H9 (cell line): ENCODE measurements around the gene NAA20. TPM values are rescaled to one million over a fixed set of nuclear protein-coding genes. Genes with fewer than 3 reads are reported as not detected.

Source experiments
- DNase-seq: peaks from one replicate; pipeline ENCODE4 v3.0.0-alpha.2; 2017
- H2AFZ ChIP-seq: one replicate; pipeline ENCODE4 v1.6.1; 2013; ENCODE audit warnings: mild to moderate bottlenecking, low read length, control low read depth, moderate library complexity
- H2AK5ac ChIP-seq: 2 replicates; pipeline ENCODE4 v1.6.1; 2013; ENCODE audit warnings: low read length, control low read depth, mixed read lengths; ENCODE audit not compliant: insufficient read length
- H2BK120ac ChIP-seq: one replicate; pipeline ENCODE4 v1.6.1; 2013; ENCODE audit warnings: low read depth, mild to moderate bottlenecking, low read length, control low read depth, inconsistent platforms; ENCODE audit not compliant: poor library complexity, severe bottlenecking
- H2BK12ac ChIP-seq: 2 replicates; pipeline ENCODE4 v1.6.1; 2013; ENCODE audit warnings: low read length, control low read depth, mixed read lengths, low read depth; ENCODE audit not compliant: insufficient read length
- H2BK15ac ChIP-seq: 2 replicates; pipeline ENCODE4 v1.6.1; 2013; ENCODE audit warnings: low read depth, low read length, control low read depth
- H2BK20ac ChIP-seq: one replicate; pipeline ENCODE4 v1.6.1; 2013; ENCODE audit warnings: low read depth, mild to moderate bottlenecking, low read length, control low read depth, inconsistent platforms; ENCODE audit not compliant: poor library complexity, severe bottlenecking
- H2BK5ac ChIP-seq: 2 replicates; pipeline ENCODE4 v1.6.1; 2013; ENCODE audit warnings: low read length, control low read depth, mixed read lengths; ENCODE audit not compliant: insufficient read length
- H3K14ac ChIP-seq: 2 replicates; pipeline ENCODE4 v1.6.1; 2013; ENCODE audit warnings: low read length, control low read depth; ENCODE audit not compliant: insufficient read depth
- H3K18ac ChIP-seq: 2 replicates; pipeline ENCODE4 v1.6.1; 2013; ENCODE audit warnings: low read depth, mild to moderate bottlenecking, mixed read lengths, low read length, control low read depth; ENCODE audit not compliant: insufficient read length
- H3K23ac ChIP-seq: 2 replicates; pipeline ENCODE4 v1.6.1; 2013; ENCODE audit warnings: low read length, control low read depth, mixed read lengths, low read depth; ENCODE audit not compliant: insufficient read length
- H3K23me2 ChIP-seq: 2 replicates; pipeline ENCODE4 v1.6.1; 2013; ENCODE audit warnings: low read depth, mild to moderate bottlenecking, mixed read lengths, low read length, control low read depth; ENCODE audit not compliant: insufficient read length, poor library complexity, severe bottlenecking
- H3K27ac ChIP-seq: 2 replicates; pipeline ENCODE4 v1.5.1; 2013; ENCODE audit warnings: low read length, control low read depth, mixed read lengths, low read depth; ENCODE audit not compliant: insufficient read length
- H3K27me3 ChIP-seq: 2 replicates; pipeline ENCODE4 v1.6.1; 2013; ENCODE audit warnings: low read length, control low read depth, inconsistent platforms; ENCODE audit not compliant: insufficient read depth
- H3K4ac ChIP-seq: 2 replicates; pipeline ENCODE4 v1.6.1; 2013; ENCODE audit warnings: low read depth, mild to moderate bottlenecking, control low read depth, inconsistent platforms, low read length, moderate library complexity
- H3K4me1 ChIP-seq: 2 replicates; pipeline ENCODE4 v1.6.1; 2013; ENCODE audit warnings: low read length, control low read depth, inconsistent platforms; ENCODE audit not compliant: insufficient read depth
- H3K4me2 ChIP-seq: 2 replicates; pipeline ENCODE4 v1.6.1; 2013; ENCODE audit warnings: low read length, control low read depth, mixed read lengths; ENCODE audit not compliant: insufficient read length, insufficient read depth
- H3K56ac ChIP-seq: 2 replicates; pipeline ENCODE4 v1.6.1; 2013; ENCODE audit warnings: low read depth, mild to moderate bottlenecking, mixed read lengths, low read length, control low read depth; ENCODE audit not compliant: insufficient read length
- H3K79me1 ChIP-seq: 2 replicates; pipeline ENCODE4 v1.6.1; 2013; ENCODE audit warnings: low read depth, mild to moderate bottlenecking, moderate library complexity, low read length, control low read depth, inconsistent platforms; ENCODE audit not compliant: insufficient read depth, poor library complexity, severe bottlenecking
- H3K79me2 ChIP-seq: 2 replicates; pipeline ENCODE4 v1.6.1; 2013; ENCODE audit warnings: low read length, control low read depth, inconsistent platforms; ENCODE audit not compliant: insufficient read depth
- H3K9ac ChIP-seq: 2 replicates; pipeline ENCODE4 v1.6.1; 2013; ENCODE audit warnings: low read length, control low read depth, mixed read lengths; ENCODE audit not compliant: insufficient read length; ENCODE audit errors: extremely low read depth
- H3K9me3 ChIP-seq: one replicate; pipeline ENCODE4 v1.6.1; 2013; ENCODE audit warnings: low read depth, low read length, inconsistent platforms; ENCODE audit not compliant: control insufficient read depth
- H3T11ph ChIP-seq: one replicate; pipeline ENCODE4 v1.6.1; 2013; ENCODE audit warnings: mild to moderate bottlenecking, low read length, control low read depth, inconsistent platforms
- H4K20me1 ChIP-seq: one replicate; pipeline ENCODE4 v1.6.1; 2013; ENCODE audit not compliant: control insufficient read depth, insufficient read length, insufficient read depth
- H4K5ac ChIP-seq: 2 replicates; pipeline ENCODE4 v1.6.1; 2013; ENCODE audit warnings: low read depth, mild to moderate bottlenecking, mixed read lengths, low read length, control low read depth; ENCODE audit not compliant: insufficient read length
- H4K8ac ChIP-seq: replicated peaks from 2 replicates; pipeline ENCODE4 v1.6.1; 2013; ENCODE audit warnings: low read length, control low read depth, mixed read lengths, low read depth; ENCODE audit not compliant: insufficient read length
- H4K91ac ChIP-seq: 2 replicates; pipeline ENCODE4 v1.6.1; 2013; ENCODE audit warnings: low read depth, mild to moderate bottlenecking, moderate library complexity, mixed read lengths, low read length, control low read depth; ENCODE audit not compliant: insufficient read length
- H3K27ac Mint-ChIP-seq, 3 experiments: 2 replicates in 2 of 3; 3 replicates in 1 of 3; pipeline ENCODE4 v1.8.0; 2020 to 2021; ENCODE audit warnings: mixed read lengths in 3 of 3, mild to moderate bottlenecking in 1 of 3, moderate library complexity in 1 of 3
- H3K27me3 Mint-ChIP-seq: 2 replicates; pipeline ENCODE4 v1.8.0; 2021; ENCODE audit warnings: low read depth, mild to moderate bottlenecking, moderate library complexity, mixed read lengths
- H3K36me3 Mint-ChIP-seq, 3 experiments: 2 replicates in 2 of 3; 3 replicates in 1 of 3; pipeline ENCODE4 v1.8.0; 2020 to 2021; ENCODE audit warnings: low read depth in 3 of 3, mixed read lengths in 3 of 3; ENCODE audit not compliant: insufficient read depth in 1 of 3
- H3K4me1 Mint-ChIP-seq, 2 experiments: 2 replicates each; pipeline ENCODE4 v1.8.0; 2020; ENCODE audit warnings: mixed read lengths in 2 of 2
- H3K4me3 Mint-ChIP-seq, 2 experiments: 2 replicates in 1 of 2; 3 replicates in 1 of 2; pipeline ENCODE4 v1.8.0; 2020 to 2021; ENCODE audit warnings: mild to moderate bottlenecking in 2 of 2, mixed read lengths in 2 of 2, moderate library complexity in 1 of 2
- H3K9me3 Mint-ChIP-seq, 2 experiments: 2 replicates in 1 of 2; 3 replicates in 1 of 2; pipeline ENCODE4 v1.8.0; 2020; ENCODE audit warnings: mild to moderate bottlenecking in 2 of 2, mixed read lengths in 2 of 2, moderate library complexity in 1 of 2
- CTCF ChIP-seq: fragments of 200-600 bp; sonication (generic); conservative IDR thresholded peaks from 3 replicates; pipeline ENCODE4 v1.8.0; 2021; ENCODE audit warnings: antibody characterized with exemption, mild to moderate bottlenecking
- total RNA-seq: library from RNA; stranded (reverse); gene quantifications from 2 replicates; pipeline ENCODE4 v1.2.1, GENCODE V29; 2021

Gene NAA20
- total RNA-seq, 1 experiment from 2014 or later = 48.1 TPM

GRCh38 chr20:20024942-20025341 lies 7.8 kb downstream of the NAA20 start:
- H2AFZ ChIP-seq = no peak overlapping the region
- no peak overlapping the region for H4K5ac ChIP-seq
- peaks cover 7 to 17% of the 10 kb centered on the region in 2 experiments; a peak in 3 of 4 replicates for H3K4me1 Mint-ChIP-seq
- no peak overlapping the region for H3K4me3 Mint-ChIP-seq
- H2AK5ac ChIP-seq = no peak overlapping the region
- no peaks in the 10 kb centered on the region; the same call in 1 of the 2 replicates for H3K27me3 Mint-ChIP-seq
- H3K79me1 ChIP-seq = peaks cover 2% of the 10 kb centered on the region
- no peak overlapping the region for H2BK120ac ChIP-seq
- no peak overlapping the region for H3K27ac Mint-ChIP-seq
- no peaks in the 10 kb centered on the region for H3K9me3 ChIP-seq
- no peak overlapping the region for H4K91ac ChIP-seq
- H3K23ac ChIP-seq = no peak overlapping the region
- H3K27me3 ChIP-seq = no peaks in the 10 kb centered on the region
- peaks cover 4 to 27% (median 22%) of the 10 kb centered on the region in 3 experiments; a peak in 6 of 7 replicates for H3K36me3 Mint-ChIP-seq
- no peaks in the 10 kb centered on the region for H4K20me1 ChIP-seq
- no peaks in the 10 kb centered on the region for H3K4me1 ChIP-seq
- no peak overlapping the region for H3K18ac ChIP-seq
- no peak overlapping the region for H2BK20ac ChIP-seq
- no peak overlapping the region for H3K4me2 ChIP-seq
- H3K56ac ChIP-seq = no peak overlapping the region
- H3K23me2 ChIP-seq = no peaks in the 10 kb centered on the region
- H2BK5ac ChIP-seq = no peak overlapping the region
- no peak overlapping the region for H3K4ac ChIP-seq
- no peak for DNase-seq
- no peak overlapping the region for H3K14ac ChIP-seq
- no peak overlapping the region for H2BK12ac ChIP-seq
- H3K27ac ChIP-seq = no peak overlapping the region
- no peak overlapping the region for H3K9ac ChIP-seq
- no peaks in the 10 kb centered on the region for H3K9me3 Mint-ChIP-seq
- no peak overlapping the region for H2BK15ac ChIP-seq
- no peak for TF ChIP-seq CTCF
- no peak overlapping the region for H3T11ph ChIP-seq
- no peak overlapping the region for H4K8ac ChIP-seq
- peaks cover 4% of the 10 kb centered on the region; the same call in 1 of the 2 replicates for H3K79me2 ChIP-seq
